ENCODE measurements around the gene UACA.

DNA sequence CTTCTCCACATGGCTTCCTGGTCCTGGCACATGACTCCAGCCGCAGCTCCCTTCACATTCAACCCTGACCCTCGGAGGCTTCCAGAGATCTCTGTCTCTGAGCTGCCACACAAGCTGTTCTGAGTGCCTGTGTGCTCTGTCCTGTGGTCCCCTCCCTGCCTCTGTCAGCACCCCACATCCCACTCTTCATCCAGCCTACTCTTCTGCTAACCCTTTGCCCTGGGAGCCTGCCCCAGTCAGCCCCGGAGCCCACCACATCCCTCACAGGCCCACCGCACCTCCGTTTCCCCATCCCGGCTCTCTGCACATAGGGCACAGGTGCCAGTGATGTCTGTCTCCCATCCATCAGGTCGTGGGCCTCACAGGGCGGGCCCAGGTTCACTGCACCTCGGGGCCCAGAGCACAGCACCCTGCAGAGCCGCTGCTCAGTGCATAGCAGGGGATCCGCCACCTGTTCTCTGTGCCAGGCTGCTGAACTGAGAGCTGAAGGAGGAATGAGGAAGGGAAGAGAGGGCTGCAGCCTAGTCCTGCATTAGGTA, 133.6 kb downstream of the UACA start:
- TF ChIP-seq POLR2A (IDR thresholded peaks at IDR 0.05): no peak
- TF ChIP-seq, protein P1, sequence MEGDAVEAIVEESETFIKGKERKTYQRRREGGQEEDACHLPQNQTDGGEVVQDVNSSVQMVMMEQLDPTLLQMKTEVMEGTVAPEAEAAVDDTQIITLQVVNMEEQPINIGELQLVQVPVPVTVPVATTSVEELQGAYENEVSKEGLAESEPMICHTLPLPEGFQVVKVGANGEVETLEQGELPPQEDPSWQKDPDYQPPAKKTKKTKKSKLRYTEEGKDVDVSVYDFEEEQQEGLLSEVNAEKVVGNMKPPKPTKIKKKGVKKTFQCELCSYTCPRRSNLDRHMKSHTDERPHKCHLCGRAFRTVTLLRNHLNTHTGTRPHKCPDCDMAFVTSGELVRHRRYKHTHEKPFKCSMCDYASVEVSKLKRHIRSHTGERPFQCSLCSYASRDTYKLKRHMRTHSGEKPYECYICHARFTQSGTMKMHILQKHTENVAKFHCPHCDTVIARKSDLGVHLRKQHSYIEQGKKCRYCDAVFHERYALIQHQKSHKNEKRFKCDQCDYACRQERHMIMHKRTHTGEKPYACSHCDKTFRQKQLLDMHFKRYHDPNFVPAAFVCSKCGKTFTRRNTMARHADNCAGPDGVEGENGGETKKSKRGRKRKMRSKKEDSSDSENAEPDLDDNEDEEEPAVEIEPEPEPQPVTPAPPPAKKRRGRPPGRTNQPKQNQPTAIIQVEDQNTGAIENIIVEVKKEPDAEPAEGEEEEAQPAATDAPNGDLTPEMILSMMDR (IDR thresholded peaks at IDR 0.05): no peak
- TF ChIP-seq POLR2AphosphoS5 (IDR thresholded peaks at IDR 0.05): no peak

Data from stomach (tissue), 4 donors.